ENCODE measurements around the gene TEX35.
"Not testable (repeated sequence)": the region's sequence is repeated elsewhere in the genome, so short reads cannot be mapped to it uniquely, and the experiment has no call there.

TEX35 gene

DNA sequence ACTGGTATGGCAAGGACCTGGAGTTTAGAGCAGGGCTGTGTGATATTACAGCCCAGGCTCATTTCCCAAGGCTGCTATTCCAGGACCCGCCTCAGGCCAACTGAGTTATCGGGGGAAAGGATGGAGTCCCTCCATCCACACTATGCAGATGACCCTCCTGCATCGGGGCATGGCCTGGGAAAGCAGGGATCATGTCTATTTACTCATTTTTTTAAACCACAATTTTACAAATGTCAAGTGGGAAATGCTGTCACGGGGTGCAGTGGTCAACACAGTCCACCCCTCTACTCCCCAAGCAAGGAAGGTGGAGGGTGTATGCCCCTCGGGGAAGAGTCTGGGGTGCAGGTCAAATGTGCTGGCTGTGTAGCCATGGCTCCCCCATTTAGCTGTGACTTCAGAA, 10.1 kb upstream of the TEX35 start:
- DNase-seq: no peak
- no peak overlapping the region for H3K23ac ChIP-seq (ENCODE audit: low read length in 2 of 2)
- H3K9ac ChIP-seq (ENCODE audit: low read length): no peak overlapping the region
- no peaks in the 10 kb centered on the region for H3K4me1 ChIP-seq (ENCODE audit: control insufficient read depth, insufficient read depth, low read depth, low read length)
- H3K79me1 ChIP-seq (replicated peaks; ENCODE audit: low read length, poor library complexity, severe bottlenecking): no peaks in the 10 kb centered on the region
- peaks cover 0 to 22% of the 10 kb centered on the region in 2 experiments for H3K27me3 ChIP-seq (ENCODE audit: control insufficient read depth in 1 of 2, insufficient read depth in 1 of 2, low read length in 2 of 2)
- H3K4ac ChIP-seq (ENCODE audit: low read depth in 1 of 2, low read length in 2 of 2): no peak overlapping the region
- H3K27ac ChIP-seq (ENCODE audit: low read length, poor library complexity, severe bottlenecking): no peak overlapping the region
- no peak overlapping the region for H2BK12ac ChIP-seq (ENCODE audit: low read length in 2 of 2)
- no peak overlapping the region for H3K18ac ChIP-seq (ENCODE audit: low read depth in 1 of 2, low read length in 2 of 2)
- no peak overlapping the region for H2AK5ac ChIP-seq (ENCODE audit: low read length, severe bottlenecking)
- H3K4me3 ChIP-seq (ENCODE audit: insufficient read depth in 1 of 2, low read depth in 1 of 2, low read length in 2 of 2): no peak overlapping the region
- H3K14ac ChIP-seq (ENCODE audit: low read length in 2 of 2): no peak overlapping the region
- no peak overlapping the region for H2BK15ac ChIP-seq (ENCODE audit: low read depth, poor library complexity, severe bottlenecking)
- no peak overlapping the region for H4K91ac ChIP-seq (ENCODE audit: low read length)
- H2AFZ ChIP-seq (ENCODE audit: low read depth, low read length): no peak overlapping the region
- H3K36me3 ChIP-seq (ENCODE audit: control insufficient read depth in 1 of 2, insufficient read depth in 2 of 2, low read depth in 1 of 2, low read length in 2 of 2): no peaks in the 10 kb centered on the region
- H2BK5ac ChIP-seq (ENCODE audit: low read depth, low read length, poor library complexity, severe bottlenecking): no peak overlapping the region
- WGBS: 95% methylated on average over 5 of the region's 5 CpGs
- no peaks in the 10 kb centered on the region for H3K9me3 ChIP-seq (ENCODE audit: control insufficient read depth, low read length)
- H4K8ac ChIP-seq (ENCODE audit: low read length): no peak overlapping the region
- no peak overlapping the region for H2BK120ac ChIP-seq (ENCODE audit: low read depth, low read length)
- H3K4me2 ChIP-seq (ENCODE audit: low read length, poor library complexity, severe bottlenecking): no peak overlapping the region

DNA sequence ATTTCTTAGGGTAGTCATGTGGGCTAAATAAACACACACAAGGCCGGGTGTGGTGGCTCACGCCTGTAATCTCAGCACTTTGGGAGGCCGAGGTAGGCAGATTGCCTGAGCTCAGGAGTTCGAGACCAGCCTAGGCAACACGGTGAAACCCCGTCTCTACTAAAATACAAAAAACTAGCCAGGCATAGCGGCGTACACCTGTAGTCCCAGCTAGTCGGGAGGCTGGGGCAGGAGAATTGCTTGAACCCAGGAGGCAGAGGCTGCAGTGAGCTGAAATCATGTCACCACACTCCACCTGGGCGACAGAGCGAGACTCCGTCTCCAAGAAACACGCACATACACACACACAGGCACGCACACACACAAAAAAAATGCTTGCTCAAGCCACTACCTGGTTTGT, 9.6 kb upstream of the TEX35 start:
- 95% methylated on average over 14 of the region's 14 CpGs for WGBS

DNA sequence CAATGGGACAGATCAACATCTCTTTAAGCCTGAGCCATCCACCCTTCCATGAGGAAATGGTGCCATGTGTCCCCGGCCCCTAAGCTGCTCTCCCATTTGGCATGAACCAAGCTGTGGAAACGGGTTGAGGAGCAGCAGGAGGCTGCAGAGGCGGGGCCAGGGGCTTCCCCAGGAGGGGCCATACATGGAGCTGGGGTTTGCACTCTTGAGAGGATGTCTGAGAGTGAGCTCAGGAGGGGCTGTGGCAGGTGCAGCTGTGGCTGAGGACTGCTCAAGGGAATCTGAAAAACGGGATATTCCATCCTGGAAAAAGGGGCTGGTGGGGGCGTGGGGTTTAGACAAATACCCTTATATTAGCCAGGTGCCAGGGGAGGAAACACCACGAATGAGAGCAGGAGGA, 9.1 kb upstream of the TEX35 start:
- Histone ChIP-seq H2BK120ac (ENCODE audit: low read depth, low read length) (no peak overlapping the region), H3K14ac (ENCODE audit: low read length in 2 of 2) (no peak overlapping the region), H3K36me3 (ENCODE audit: control insufficient read depth in 1 of 2, insufficient read depth in 2 of 2, low read depth in 1 of 2, low read length in 2 of 2) (no peaks in the 10 kb centered on the region), H3K4me1 (ENCODE audit: control insufficient read depth, insufficient read depth, low read depth, low read length) (no peaks in the 10 kb centered on the region), H2AK5ac (ENCODE audit: low read length, severe bottlenecking) (no peak overlapping the region), H3K18ac (ENCODE audit: low read depth in 1 of 2, low read length in 2 of 2) (no peak overlapping the region), H2BK12ac (ENCODE audit: low read length in 2 of 2) (no peak overlapping the region), H4K91ac (ENCODE audit: low read length) (no peak overlapping the region), H3K23ac (ENCODE audit: low read length in 2 of 2) (no peak overlapping the region), H2AFZ (ENCODE audit: low read depth, low read length) (no peak overlapping the region), H3K4me2 (ENCODE audit: low read length, poor library complexity, severe bottlenecking) (no peak overlapping the region), H3K4me3 (ENCODE audit: insufficient read depth in 1 of 2, low read depth in 1 of 2, low read length in 2 of 2) (no peak overlapping the region), H3K9ac (ENCODE audit: low read length) (no peak overlapping the region), H2BK5ac (ENCODE audit: low read depth, low read length, poor library complexity, severe bottlenecking) (no peak overlapping the region), H3K27me3 (ENCODE audit: control insufficient read depth in 1 of 2, insufficient read depth in 1 of 2, low read length in 2 of 2) (peaks cover 0 to 22% of the 10 kb centered on the region in 2 experiments), H2BK15ac (ENCODE audit: low read depth, poor library complexity, severe bottlenecking) (no peak overlapping the region), H3K4ac (ENCODE audit: low read depth in 1 of 2, low read length in 2 of 2) (no peak overlapping the region), H3K27ac (ENCODE audit: low read length, poor library complexity, severe bottlenecking) (no peak overlapping the region), H3K9me3 (ENCODE audit: control insufficient read depth, low read length) (no peaks in the 10 kb centered on the region), H3K79me1 (replicated peaks; ENCODE audit: low read length, poor library complexity, severe bottlenecking) (no peaks in the 10 kb centered on the region), H4K8ac (ENCODE audit: low read length) (no peak overlapping the region)
- WGBS: 50% methylated on average over 5 of the region's 6 CpGs
- no peak for DNase-seq

More for the DNA sequence above, 9.6 kb upstream of the TEX35 start:
- not testable (repeated sequence) for H4K91ac ChIP-seq (ENCODE audit: low read length); H2BK15ac ChIP-seq (ENCODE audit: low read depth, poor library complexity, severe bottlenecking); H3K18ac ChIP-seq (ENCODE audit: low read depth in 1 of 2, low read length in 2 of 2); H2BK5ac ChIP-seq (ENCODE audit: low read depth, low read length, poor library complexity, severe bottlenecking); H3K9ac ChIP-seq (ENCODE audit: low read length); H3K36me3 ChIP-seq (ENCODE audit: control insufficient read depth in 1 of 2, insufficient read depth in 2 of 2, low read depth in 1 of 2, low read length in 2 of 2); H3K14ac ChIP-seq (ENCODE audit: low read length in 2 of 2); H3K4ac ChIP-seq (ENCODE audit: low read depth in 1 of 2, low read length in 2 of 2); H2BK12ac ChIP-seq (ENCODE audit: low read length in 2 of 2); H3K4me1 ChIP-seq (ENCODE audit: control insufficient read depth, insufficient read depth, low read depth, low read length); H3K27ac ChIP-seq (ENCODE audit: low read length, poor library complexity, severe bottlenecking); H3K79me1 ChIP-seq (replicated peaks; ENCODE audit: low read length, poor library complexity, severe bottlenecking); H2AFZ ChIP-seq (ENCODE audit: low read depth, low read length); H2AK5ac ChIP-seq (ENCODE audit: low read length, severe bottlenecking); H4K8ac ChIP-seq (ENCODE audit: low read length); H3K9me3 ChIP-seq (ENCODE audit: control insufficient read depth, low read length); H3K4me2 ChIP-seq (ENCODE audit: low read length, poor library complexity, severe bottlenecking); H3K4me3 ChIP-seq (ENCODE audit: insufficient read depth in 1 of 2, low read depth in 1 of 2, low read length in 2 of 2); H3K23ac ChIP-seq (ENCODE audit: low read length in 2 of 2); H2BK120ac ChIP-seq (ENCODE audit: low read depth, low read length); DNase-seq
- H3K27me3 ChIP-seq (ENCODE audit: control insufficient read depth in 1 of 2, insufficient read depth in 1 of 2, low read length in 2 of 2): peaks cover 0 to 22% of the 10 kb centered on the region in 2 experiments

DNA sequence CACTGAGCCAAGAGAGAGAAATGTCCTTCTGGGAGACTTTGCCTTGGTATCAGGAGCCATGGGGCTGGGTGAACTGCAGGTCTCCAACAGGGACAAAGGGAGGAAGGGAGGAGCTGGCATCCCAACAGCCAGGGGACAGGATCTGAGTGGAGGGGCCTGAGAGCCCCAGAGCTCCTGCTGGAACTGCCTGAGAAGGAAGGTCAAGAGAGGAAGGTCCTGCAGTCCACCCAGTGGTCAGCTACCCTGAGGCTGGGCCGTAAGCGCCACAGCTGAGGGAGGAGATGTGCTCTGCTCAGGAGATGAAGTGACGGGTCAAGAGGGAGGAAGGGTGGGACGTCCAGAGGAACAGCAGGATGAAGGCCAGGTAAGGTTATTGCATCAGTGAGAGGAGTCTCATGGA, 8.6 kb upstream of the TEX35 start:
- Histone ChIP-seq H4K8ac (ENCODE audit: low read length) (no peak overlapping the region), H4K91ac (ENCODE audit: low read length) (no peak overlapping the region), H3K27ac (ENCODE audit: low read length, poor library complexity, severe bottlenecking) (no peak overlapping the region), H3K4me2 (ENCODE audit: low read length, poor library complexity, severe bottlenecking) (no peak overlapping the region), H3K4me3 (ENCODE audit: insufficient read depth in 1 of 2, low read depth in 1 of 2, low read length in 2 of 2) (no peak overlapping the region), H3K27me3 (ENCODE audit: control insufficient read depth in 1 of 2, insufficient read depth in 1 of 2, low read length in 2 of 2) (peaks cover 0 to 22% of the 10 kb centered on the region in 2 experiments), H3K23ac (ENCODE audit: low read length in 2 of 2) (no peak overlapping the region), H3K36me3 (ENCODE audit: control insufficient read depth in 1 of 2, insufficient read depth in 2 of 2, low read depth in 1 of 2, low read length in 2 of 2) (no peaks in the 10 kb centered on the region), H3K18ac (ENCODE audit: low read depth in 1 of 2, low read length in 2 of 2) (no peak overlapping the region), H2BK12ac (ENCODE audit: low read length in 2 of 2) (no peak overlapping the region), H2AFZ (ENCODE audit: low read depth, low read length) (no peak overlapping the region), H2BK120ac (ENCODE audit: low read depth, low read length) (no peak overlapping the region), H3K9me3 (ENCODE audit: control insufficient read depth, low read length) (no peaks in the 10 kb centered on the region), H3K79me1 (replicated peaks; ENCODE audit: low read length, poor library complexity, severe bottlenecking) (no peaks in the 10 kb centered on the region), H3K9ac (ENCODE audit: low read length) (no peak overlapping the region), H3K4me1 (ENCODE audit: control insufficient read depth, insufficient read depth, low read depth, low read length) (no peaks in the 10 kb centered on the region), H3K14ac (ENCODE audit: low read length in 2 of 2) (no peak overlapping the region), H2BK5ac (ENCODE audit: low read depth, low read length, poor library complexity, severe bottlenecking) (no peak overlapping the region), H3K4ac (ENCODE audit: low read depth in 1 of 2, low read length in 2 of 2) (no peak overlapping the region), H2AK5ac (ENCODE audit: low read length, severe bottlenecking) (no peak overlapping the region), H2BK15ac (ENCODE audit: low read depth, poor library complexity, severe bottlenecking) (no peak overlapping the region)
- no peak for DNase-seq
- WGBS: 84% methylated on average over 4 of the region's 4 CpGs
